SIG-M5 treated with dmso at 0.1 percent for 504 hours (cell line): Measurements from ENCODE around the gene HMGXB3.
A peak's percentile ranks its signal among the peaks of the same experiment; 100 is the strongest.

Experiments used
- DNase-seq: peaks from one replicate; lab custom pipeline; 2025; ENCODE audit not compliant: unreplicated experiment; lab: John Stamatoyannopoulos, UW

HMGXB3 gene

DNA sequence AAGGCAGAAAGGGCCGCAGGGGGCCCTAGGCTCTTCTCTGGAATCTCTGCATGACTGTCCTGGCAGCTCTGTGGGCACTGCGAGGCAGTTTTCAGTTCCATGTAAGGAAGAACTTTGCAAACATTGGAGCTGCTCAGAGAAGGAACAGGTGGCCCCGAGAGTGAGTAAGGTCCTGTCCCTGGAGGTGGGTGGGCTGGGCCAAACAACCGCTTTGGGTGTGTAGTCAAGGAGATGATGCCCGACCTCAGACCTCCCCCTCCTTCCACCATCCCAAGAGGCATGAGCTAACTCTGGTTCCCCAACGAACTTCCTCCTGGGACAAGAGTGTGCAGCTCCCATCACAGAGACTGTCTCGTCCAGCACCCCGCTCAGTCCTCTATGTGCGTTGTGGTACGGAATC, 65.3 kb downstream of the HMGXB3 start:
- peak; percentile 16 for DNase-seq

DNA sequence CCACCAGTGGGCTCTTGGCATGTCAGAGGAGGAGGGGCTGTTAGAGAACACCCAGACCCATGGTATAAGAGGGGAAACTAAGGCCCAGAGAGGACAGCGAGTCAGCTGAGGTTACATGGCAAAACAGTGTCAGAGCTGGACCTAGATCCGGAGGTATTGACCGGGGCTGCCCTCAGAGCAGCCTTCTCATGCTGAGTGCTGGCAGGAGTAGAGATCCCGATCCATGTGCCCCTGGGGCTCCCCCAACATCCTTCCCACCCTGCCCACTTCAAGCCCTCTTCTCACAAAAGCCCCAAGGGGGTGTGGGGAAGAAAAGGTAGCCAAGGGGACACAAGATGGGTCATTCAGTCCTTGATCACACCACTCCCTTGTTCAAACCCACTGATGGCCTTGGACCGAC, 65.9 kb downstream of the HMGXB3 start:
- DNase-seq, result no peak

DNA sequence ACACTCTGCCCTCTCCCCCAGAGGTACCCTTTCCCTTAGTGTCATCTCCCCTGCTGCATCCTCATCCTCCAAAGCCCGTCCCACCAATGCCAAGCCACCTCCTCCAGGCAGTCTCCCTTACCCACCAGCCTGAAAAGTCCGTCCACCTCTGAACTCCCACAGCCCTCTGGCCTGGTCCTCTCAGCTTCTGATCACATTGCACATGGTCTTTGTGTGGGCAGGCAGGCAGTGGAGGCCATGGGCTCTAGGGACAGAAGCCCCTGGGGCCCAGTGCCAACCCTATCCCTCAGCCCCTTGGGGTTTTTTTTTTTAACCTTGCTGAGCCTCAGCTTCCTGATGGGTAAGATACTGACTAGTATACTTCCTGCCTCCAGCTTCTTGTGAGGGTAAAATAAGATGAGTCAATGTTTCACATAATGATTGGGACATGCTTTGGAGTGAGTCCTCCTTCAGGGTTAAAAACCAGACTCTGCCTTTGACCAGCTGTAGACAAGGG, 66.4 kb downstream of the HMGXB3 start:
- DNase-seq, result peak; percentile 77

DNA sequence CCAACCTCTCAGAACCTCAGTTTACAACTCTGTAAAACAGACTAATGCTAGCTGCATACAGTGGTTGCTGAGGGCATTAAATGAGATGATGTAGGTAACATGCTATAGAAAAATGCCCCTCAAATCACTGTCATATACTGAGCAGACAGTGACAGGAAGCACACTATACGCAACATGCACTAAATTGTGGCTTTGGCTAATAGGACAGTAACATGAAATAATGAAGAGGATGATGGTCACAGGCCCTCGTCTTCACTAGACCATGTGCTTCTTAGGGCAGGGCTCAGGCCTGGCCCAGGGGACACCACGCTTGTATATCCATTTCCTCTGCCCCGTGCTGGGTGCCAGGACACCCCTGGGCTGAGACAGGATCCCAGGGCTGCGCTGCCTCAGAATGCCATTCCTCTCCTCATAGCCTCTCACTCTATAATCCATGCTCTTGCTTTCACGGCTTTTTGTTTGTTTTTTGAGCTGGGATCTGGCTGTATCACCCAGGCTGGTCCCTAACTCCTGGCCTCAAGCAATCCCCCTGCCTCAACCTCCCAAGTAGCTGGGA, 66.9 kb downstream of the HMGXB3 start:
- DNase-seq, result no peak

DNA sequence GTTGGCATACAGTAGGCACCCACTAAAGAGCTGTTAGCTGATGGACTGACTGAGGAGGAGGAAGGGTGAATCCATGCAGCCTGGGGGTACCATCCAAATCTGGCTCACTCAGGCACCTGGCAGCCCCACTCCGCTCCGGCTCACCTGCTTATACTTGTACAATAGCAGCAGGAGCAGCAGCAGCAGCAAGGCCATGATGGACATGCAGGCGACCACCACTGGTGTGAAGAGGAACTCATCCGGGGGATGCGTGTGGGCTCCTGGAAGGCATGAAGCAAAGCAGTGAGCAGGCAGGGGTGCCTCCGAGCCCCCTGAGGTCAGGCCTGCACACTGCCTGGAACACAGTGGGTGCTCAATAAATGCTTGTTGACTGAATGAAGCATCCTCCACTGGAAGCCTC, 67.5 kb downstream of the HMGXB3 start:
- DNase-seq, result no peak

DNA sequence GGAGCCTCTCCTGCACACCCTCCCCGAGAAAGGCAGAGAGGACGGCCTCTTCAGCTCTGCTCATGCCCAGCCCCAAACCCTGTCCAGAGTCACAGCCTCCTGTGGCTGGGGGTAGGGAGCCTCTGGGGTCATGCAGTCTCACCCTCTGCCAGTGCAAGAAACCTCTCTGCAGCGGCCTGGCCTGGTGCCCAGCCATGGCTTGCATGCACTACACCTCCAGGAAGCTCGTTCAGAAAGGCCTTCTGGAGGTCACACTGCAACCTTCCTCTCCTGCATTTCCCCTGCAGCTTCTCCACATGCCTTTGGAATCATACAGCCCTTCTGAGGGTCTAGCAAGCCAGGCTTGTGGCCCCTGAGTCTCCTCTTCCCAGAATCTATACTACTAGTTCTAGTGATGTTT, 67.9 kb downstream of the HMGXB3 start:
- DNase-seq, result no peak

DNA sequence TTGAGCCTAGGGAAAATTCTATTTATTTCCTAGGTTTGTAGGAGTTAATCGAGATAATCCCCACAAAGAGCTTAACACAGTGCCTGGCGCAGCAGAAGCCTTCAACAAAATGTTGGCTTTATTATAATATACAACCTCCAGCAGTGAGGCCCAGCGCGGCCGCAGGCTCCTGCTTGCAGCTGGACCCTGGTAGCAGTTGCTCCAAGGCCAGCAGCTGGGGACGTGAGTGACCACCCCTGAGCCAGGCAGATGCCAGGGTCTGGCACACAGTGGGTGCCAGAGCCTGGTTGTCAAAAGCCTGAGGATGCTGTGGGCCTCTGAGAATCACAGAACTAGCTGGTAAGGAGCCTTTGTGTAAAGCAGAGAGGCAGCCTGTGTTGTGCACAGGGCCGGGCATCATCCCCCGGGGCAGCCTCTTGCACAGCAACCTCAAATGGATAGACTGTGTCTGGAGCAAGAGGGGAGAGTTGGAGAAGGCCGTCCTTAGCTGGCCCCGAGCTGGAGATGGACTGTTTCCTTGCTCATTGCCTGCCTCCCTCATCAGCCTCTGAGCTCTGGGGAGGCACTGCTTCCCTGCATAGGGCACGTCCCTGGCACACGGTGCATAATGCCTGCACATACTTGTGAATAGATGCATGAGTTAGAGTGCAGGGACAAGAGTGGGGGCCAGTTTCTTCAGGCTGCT, 68.6 kb downstream of the HMGXB3 start:
- DNase-seq, result no peak

DNA sequence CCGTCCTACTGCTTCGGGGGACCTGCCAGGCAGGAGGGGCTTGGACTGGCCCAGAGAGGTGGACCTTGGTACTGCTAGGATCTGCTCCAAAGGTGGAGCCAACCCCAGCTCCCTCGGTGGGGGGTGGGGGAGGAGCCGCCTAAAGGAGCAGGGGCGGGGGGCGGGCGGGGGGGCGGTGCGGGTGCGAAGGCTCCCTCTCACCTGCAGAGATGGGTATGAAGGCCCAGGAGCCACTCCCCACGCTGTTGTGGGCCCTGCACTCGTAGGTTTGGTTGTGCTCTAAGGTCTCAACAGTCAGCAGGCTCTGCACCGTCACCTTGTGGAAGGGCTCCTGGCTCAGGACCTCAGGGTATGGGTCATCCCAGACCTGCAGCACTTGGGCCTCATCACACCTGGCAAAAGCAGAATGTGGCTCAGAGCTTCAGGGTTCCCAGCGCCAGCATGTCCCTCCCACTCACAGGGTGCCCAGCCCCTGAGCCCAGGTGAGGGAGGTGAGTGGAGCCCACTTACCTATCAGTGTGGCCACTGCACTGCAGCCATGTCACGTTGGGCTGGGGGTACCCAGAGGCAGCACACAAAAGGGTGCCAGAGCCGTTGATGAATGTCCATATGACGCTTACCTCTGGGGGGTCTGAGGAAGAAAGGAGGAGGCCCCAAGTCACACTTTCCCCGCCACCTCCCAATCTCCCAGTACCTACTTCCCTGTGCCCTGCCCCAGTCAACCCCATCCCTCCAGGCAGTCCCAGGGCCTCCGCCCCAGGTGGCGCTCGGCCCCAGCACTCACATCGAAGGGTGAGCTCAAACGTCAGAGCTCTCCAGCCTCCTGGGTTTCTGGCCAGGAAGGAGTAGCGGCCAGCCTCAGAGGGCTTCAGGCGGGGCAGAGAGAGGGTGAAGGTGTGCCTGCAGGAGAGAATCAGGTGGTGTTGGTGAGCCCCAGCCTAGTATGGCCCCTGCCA, 69.4 kb downstream of the HMGXB3 start:
- DNase-seq, result no peak

DNA sequence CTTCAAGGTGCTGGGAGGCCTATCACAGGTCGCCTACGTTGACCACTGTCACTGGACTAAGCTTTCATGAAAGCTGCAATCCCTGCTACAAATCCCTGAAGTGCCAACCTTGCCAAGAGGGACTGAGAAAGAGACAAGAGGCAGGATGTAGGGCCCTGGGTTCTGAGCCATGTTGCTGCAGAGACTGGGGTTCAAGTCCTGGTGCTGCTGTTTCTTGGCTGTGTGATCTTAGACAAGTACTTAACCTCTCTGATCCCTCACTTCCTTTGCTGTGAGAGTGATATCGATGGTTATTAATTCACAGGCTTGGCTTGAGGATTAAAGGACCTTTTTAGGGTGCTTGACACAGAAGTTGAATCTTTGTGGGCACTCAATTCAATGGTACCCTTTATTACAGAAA, 70.3 kb downstream of the HMGXB3 start:
- no peak for DNase-seq

DNA sequence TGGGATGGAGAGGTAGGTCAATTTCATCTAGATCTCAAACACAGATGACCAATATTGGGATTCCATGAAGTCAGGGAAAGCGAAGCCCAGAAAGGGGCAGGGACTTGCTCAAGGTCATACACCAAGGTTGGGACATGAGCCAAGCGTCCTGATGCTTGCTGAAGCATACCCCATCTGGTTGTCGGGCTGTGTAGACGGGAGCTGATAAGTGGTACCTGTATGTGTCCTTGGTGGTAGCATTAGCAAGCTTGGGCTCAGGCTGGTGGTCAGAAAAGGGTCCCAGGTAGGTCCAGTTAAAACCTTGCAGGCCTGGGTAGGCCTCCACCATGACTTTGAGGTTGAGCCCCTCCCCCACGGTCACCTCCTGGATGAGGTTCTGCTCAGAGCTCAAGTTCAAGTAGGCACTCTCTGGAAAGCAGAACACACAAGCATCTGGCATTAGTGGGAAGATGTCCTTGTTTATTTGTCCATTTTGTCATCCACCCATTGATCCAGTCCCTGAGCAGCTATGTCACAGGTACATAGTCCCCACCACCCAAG, 72.6 kb downstream of the HMGXB3 start:
- DNase-seq, result no peak

DNA sequence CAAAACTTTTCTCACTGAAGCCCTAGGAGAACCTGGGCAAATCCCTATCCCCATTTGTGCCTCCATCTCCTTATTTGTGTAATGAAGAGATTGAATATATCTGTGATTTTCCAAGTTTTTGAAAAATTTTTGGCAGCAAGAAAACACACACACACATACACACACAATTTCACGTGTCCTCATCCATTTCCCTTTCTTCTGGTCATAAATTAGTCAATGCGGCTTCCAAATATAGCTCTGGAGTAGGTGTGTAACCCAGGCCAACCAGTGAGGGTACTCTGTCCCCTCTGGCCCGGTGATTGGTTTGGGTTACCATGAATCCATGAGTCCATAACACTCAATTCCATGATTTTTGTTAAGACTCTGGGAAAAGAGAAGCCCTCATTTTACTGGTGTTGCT, 73.1 kb downstream of the HMGXB3 start:
- no peak for DNase-seq

DNA sequence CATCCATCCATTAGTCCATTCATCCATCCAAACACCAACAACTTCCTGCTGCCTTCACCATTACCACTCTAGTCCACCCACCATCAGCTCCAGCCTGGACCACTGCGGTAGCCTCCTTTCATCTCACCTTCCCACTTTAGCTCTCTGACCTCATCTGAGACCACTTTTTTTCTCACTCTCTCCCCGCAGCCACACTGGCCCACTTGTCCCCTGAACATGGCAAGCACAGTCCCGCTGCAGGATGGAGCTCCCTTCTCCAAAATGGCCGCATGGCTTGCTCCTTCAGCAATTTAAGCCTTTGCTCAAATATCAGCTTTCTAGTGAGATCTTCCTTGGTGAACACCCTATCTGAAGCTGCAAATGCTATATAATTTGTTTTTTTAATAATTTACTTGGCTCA, 74.7 kb downstream of the HMGXB3 start:
- no peak for DNase-seq

DNA sequence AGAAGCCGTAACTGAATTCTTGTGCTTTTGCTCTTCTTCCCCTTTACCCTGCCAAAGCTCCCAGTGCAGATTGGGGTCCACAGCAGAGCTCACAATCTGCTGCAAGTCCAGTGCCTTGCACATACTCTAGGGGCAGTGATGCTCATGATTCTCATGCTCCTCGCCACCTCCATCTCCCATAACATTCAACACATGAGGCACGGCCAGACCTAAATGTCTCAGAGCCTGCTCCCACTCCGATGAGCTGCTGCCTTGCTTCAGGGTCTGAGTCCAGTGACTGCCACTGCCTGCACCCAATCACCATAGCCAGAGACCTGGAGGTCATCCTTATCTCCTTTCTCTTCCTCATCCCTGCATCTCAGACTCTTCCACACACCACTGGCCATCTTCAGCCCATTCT, 75.3 kb downstream of the HMGXB3 start:
- no peak for DNase-seq

DNA sequence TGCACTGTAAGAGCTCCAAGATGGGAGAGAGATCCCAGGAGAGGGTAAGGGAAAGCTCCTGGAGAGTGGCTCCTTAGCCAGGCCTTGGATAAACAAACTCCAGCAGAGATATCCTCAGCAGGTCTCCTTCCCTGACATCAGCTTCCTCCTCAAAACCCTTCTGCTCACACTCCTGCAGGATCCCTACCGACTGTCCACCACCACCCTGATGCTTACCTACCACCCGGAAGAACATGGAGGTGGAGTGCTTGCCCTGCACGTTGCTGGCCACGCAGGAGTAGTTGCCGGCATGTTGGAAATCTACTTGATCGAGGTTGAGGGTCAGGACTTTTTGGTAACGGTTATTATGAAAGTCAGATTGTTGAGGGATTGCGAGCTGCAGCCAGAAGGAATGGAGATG, 76.5 kb downstream of the HMGXB3 start:
- no peak for DNase-seq

DNA sequence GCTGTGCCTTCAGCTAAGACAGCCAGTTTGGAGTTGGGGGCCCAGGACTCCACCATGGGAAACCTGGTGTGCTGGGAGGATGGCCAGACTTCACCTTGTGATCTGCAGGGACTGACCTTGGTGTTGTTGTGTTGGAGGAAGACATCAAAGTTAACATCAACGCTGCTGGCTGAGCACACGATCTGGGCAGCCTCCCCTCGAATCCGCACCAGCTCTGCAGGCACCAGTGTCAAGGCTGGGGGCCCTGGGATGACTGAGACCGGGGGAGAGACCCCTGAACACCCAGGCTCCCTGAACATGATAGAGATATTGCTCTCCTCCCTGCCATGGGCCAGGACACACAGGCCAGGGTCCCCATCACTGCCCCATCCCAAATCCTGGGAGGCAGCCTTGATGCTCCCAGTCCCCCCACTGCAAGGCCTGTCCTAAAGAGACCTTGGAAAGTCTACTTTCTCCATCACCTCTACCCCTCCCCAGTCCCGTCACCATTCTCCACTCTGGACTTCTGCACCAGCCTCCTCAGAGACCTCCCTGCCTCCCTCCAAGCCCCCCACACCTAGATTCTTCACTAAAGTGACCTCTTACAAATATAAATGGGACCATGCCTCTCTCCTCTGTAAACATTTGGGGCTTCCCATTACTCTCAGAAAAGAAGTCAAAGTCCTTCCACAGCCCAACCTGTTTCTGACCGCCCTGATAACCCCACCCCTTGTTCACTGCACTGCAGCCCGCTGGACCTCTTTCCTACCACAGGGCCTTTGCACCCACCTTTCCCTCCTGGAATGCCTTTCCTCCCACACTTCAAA, 77.7 kb downstream of the HMGXB3 start:
- no peak for DNase-seq

DNA sequence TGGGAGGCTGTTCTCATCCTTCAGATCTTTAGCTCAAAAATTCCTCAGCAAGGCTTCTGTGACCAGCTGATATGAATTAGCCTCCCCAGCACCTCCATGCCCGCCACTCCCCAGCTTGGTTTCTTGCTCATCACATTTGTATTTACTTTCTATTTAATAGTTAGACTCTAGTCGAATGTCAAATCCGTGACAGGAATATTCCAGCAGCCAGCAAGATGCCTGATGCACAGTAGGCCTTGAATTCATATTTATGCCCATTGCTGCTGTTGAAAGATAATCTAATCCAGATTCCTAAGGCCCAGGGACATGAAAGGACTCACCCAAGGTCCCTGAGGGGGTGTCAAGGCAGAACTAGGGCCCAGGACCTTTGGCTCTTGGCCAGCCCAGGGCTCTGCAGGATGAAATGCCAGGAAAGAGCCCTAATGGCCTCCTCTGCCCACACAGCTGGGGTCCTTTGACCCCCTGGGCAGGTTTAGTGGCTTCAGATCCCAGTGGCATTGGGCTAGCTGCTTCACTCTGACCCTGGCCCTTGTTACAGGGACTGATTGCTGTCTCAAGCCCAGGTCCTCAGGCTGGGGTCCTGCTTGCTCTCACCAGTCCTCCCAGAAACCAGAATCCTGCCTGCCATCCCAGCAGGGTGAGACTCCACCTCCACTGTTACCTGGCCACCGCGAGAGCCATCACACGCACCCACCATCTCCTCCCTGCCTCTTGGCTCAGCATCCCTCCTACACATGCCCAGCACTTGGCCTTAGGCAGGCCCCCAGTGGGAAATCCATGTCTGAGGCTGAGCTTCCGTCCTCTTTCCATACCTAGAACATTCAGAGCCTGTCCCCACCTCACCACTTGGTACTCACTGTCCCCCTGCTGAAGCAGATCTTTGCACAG, 78.5 kb downstream of the HMGXB3 start:
- DNase-seq, result no peak

DNA sequence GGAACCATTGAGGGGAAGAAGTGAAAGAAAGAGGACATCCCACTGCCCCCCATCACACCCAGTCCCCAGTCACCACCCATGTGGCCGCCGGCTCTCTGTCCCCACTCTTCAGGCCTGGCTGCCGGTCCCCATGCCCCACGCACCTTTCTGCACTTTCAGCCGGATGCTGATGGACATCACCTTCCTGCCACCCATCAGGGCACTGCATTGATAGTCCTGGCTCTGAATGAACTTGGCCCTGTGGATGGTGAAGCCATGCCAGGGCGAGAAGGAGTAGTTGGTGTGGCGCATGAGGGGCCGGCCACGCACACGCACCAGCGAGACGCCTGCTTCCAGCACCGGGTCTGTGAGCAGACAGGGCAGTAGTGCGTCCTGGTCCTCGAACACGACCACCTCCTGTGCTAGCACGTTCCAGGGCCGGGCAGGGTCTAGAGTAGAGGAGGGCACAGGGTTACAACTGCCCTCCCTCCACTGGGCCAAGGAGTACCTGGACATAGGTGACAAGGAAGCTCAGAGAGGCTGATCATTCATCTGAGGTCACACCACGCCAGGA, 79.4 kb downstream of the HMGXB3 start:
- DNase-seq, result no peak

DNA sequence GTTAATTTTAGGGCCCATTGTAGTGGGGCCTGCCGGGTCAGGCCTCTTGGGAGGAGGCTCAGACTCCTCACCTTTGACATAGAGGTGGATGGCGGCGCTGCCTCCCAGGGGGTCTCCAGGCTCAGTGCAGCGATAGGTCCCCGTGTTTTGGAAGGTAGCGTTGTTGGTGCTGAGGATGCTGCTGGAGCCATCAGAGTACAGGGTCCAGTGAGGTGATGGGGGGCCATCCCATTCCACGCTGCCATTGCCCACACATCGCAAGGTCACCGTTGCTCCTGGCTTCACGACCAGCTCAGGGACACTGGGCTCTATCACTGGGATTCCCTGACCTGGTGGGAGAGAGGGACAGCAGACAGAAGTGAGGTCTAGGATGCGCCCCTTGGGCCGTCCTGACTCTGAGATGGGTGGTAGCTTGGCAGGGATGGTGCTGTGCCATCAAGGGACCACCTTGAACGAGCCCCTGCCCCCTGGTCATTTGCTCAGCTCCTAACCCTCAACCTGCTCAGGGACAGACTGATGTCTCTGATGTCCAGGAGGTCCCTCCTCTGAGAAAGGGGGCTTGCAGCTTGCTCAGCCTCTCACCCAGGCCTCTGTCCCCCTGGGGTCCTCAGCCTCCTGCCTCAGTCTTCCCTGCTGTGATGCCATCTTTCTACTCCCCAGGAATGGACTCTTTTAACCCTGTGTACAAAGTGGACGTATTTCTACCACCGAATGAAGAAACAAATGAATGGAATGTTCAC, 80.3 kb downstream of the HMGXB3 start:
- no peak for DNase-seq
